ENCODE measurements around the gene LMO1.

- TF ChIP-seq CTCF (conservative IDR thresholded peaks at IDR 0.05) (no peak), ZFX (IDR thresholded peaks at IDR 0.05) (no peak)
Measured at GRCh38 chr11:8231979-8232378, 31.7 kb downstream of the LMO1 start.

Data from C4-2B (cell line).